Hematopoietic multipotent progenitor cell treated with erythropoietin and hydrocortisone succinate and interleukin-3 and kit ligand, for 17 days (in vitro differentiated cells): ENCODE measurements around the gene GJE1.
A peak's percentile ranks its signal among the peaks of the same experiment; 100 is the strongest.
"Not testable (repeated sequence)": the region's sequence is repeated elsewhere in the genome, so short reads cannot be mapped to it uniquely, and the experiment has no call there.

Experiments used
- DNase-seq: peaks from one replicate; pipeline ENCODE4 v3.0.0-alpha.2; 2015; ENCODE audit warnings: low spot score

Gene GJE1, protein sequence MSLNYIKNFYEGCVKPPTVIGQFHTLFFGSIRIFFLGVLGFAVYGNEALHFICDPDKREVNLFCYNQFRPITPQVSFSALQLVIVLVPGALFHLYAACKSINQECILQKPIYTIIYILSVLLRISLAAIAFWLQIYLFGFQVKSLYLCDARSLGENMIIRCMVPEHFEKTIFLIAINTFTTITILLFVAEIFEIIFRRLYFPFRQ

DNA sequence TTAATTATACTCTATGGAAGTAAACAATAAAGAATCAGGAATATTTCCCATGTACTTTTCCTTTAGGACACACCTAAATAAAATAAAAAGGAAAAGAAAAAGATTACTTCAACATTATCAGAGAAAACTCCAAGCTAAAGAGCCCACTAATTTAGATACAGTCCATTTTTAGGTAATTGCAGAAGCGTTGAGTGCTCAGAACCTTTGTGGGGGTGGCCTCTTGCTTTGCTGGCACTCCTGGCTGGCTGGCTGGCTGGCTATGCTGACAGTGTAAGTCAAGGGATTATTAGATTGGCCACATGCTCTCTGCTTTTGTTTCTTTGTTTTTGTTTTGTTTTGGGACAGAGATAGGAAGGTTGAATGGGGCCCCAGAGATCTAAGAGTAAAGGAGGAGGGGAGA lies at the start of gene GJE1:
TSS of gene GJE1 (plus strand) at position 301 of the 400 bp plus-strand sequence. CDS start 234 bp downstream, outside the sequence.
- no peak for DNase-seq

DNA sequence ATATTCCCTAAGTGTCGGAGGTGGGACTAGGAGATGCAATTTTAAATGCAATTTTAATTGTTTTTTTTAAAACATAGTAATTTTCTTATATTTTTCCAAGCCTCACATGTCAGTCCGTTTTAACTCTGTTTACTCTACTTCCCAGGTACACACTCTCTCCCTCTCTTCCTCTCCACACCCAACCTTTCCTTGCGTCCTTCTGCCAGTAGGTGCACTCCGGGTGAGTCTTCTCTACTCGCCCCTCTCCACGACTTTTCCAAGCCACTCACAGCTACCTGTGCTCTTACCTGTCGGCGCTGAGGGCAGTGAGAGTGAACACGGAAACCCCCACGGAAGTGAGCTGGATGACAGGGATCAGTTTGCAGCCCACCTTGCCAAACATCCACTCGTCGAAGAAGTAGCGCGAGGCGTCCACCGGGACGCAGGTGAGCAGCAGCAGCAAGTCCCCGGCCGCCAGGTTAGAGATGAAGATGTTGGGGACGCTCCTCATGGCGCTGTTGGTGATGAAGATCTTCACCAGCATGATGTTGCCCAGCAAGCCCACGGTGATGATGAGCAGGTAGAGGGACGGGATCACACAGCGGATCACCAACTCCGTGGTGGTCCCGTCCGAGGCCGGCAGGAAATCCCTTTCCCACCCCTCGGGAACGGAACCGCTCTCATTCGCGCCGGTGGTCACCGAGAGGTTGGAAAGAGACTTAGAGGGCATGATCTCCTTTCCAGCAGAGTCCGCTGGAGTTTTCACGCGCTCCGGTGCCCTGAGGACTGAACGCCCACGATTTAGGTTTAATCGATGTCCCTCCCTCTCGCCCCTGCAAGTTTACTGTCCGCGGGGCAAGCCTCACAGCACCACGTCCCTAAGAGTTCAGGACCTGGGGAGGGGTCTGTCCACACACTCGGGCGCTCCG lies 44.5 kb upstream of the GJE1 start:
- no peak for DNase-seq

DNA sequence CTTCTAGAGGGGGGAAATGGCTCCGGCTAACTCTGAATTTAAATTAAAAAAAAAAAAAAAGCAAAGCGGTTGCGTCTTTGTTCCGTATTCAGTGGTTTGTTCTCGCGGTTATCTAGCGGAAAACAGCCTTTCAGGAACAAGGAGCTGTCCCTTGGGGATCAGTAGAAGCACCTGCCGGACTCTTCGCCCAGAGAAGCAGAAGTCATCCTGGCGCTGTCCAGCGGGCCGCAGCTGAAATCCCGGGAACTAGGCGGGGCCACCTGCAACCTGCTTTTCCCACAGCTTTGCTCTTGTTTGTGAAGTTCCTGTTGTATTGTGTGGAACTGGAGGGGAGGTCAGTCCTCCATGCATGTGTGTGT lies 43.9 kb upstream of the GJE1 start:
- no peak for DNase-seq

DNA sequence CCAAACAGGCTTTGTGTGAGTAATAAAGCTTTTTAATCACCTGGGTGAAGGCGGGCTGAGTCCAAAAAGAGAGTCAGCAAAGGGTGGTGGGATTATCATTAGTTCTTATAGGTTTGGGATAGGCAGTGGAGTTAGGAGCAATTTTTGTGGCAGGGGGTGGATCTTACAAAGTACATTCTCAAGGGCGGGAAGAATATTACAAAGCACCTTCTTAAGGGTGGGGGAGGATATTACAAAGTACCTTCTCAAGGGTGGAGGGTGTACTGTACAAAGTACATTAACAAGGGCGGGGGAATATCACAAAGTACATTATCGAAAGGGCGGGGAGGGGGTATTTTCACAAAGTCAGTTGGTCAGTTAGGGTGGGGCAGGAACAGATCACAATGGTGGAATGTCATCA lies 27.9 kb upstream of the GJE1 start:
- not testable (repeated sequence) for DNase-seq

DNA sequence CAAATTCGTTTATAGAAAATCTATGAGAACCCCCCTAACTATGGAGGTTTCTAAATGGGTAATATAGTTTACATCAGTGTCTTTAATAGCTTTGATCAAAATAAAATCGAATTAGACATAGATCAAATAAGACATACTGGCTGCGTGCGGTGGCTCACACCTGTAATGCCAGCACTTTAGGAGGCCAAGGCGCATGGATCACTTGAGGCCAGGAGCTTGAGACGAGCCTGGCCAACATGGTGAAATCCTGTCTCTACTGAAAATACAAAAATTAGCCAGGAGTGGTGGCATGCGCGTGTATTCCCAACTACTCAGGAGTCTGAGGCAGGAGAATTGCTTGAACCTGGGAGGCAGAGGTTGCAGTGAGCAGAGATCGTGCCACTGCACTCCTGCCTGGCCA lies 21.9 kb upstream of the GJE1 start:
- DNase-seq: not testable (repeated sequence)

DNA sequence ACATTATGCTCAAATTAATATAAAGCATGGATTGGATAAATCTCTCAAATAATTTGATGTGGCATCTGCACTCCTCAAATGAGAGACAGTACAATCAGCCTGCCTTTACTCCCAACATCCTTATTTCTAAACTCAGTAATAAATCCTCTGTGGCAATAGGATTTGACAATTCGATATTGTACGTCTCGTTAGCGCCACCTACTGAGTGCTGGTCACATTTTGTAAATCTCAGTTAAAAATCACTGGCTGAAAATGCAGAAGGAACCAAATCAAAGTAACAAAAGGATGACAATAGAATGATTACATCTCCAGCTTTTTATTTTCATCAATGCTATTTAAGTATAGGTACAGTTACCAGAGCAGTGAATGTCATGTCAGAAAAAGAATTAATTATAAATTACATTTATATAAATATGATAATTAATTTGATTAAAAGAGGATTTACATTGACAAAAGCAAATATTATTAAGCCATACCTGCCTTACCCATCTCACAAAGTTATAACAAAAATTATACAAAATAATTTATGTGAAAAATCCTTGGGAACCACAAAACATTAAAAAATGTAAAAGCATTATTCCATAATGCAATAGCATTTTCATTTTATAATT lies 20.2 kb upstream of the GJE1 start:
- peak; percentile 21 for DNase-seq

DNA sequence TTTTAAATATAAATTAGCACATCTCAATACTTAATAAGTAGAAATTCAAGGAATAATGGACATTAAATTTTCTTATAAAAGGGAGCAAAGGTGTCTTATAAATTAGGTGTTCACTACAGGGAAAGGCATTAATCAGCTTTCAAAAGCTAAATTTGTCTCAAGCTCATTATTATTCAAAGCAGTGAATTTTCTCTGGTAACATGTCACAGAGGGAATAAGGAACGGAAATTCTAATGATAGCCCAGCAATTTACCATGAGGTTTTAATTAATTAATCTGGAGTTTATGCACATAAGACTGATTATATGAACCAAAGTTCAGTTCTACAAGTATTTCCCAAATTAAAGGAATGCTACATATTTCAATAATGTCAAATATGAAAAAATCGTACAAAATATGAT lies 15.4 kb upstream of the GJE1 start:
- no peak for DNase-seq

DNA sequence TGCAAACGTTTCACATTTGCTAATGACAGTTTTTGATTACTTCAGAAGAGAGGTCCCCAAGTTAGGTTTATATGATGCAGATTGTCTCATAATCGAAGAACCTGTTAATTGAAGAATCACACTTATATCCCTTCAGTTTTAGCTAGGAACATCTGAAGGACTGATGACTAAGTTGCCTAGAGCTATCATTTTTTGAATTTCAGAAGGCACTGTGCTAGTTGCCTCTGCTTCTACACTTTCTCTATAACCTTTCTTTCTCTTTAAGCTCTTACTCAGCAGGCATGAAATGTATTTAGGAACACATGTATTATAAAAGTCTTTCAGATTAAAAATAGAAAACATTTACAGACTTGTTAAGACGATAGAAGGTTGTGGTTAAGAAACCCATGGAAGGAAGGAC lies 14.4 kb upstream of the GJE1 start:
- no peak for DNase-seq

DNA sequence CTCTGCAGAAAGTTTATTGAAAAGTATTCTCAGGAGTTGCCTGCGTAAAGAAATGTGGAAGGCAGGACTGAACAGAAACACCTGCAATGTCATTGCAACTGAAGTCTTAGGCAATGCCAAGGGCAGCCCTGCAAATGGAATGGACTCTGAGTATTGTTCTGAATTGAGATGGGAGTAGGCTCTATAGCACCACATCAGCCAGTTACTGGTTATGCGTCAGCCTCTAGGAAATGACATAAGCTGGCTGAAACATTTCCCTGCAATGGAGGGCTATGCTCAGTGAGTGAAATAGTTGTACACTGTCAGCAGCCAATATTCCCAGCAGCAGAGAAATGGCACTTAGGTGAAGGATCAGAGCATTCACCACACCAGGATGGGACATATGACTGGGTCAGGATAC lies 13.8 kb upstream of the GJE1 start:
- DNase-seq: no peak

DNA sequence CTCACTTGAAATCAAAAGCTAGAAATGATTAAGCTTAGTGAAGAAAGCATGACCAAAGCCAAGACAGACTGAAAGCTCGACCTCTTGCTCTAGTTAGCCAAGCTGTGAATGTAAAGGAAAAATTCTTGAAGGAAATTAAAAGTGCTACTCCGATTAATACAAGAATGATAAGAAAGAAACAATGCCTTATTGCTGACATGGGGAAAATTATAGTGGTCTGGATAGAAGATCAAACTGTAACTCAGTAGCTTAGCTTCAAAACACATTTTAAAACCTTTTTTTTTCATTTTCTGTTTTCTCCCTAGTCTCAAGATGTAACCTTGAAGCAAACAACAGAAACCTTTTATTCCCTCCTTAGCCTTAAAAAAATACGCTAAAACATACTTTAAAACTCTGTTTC lies 11.4 kb upstream of the GJE1 start:
- DNase-seq: no peak

DNA sequence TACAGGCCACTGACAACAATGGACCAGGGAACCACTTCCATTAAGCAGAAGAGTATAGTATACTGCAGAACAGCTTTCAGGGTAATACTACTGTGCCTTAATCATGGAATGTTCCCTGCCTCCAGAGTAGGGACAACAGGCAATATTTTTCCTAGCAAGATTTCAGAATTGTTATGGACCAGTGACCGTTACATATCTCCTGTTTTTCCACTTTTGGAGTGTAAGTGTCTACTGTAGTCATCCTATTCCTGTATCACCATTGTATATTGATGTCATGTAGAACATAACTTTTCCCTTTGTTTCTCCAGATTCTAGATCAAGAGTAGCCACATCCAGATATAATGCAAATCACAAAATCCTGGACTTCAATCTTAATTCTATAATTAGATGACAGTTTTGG lies 1.9 kb upstream of the GJE1 start:
- DNase-seq: no peak

DNA sequence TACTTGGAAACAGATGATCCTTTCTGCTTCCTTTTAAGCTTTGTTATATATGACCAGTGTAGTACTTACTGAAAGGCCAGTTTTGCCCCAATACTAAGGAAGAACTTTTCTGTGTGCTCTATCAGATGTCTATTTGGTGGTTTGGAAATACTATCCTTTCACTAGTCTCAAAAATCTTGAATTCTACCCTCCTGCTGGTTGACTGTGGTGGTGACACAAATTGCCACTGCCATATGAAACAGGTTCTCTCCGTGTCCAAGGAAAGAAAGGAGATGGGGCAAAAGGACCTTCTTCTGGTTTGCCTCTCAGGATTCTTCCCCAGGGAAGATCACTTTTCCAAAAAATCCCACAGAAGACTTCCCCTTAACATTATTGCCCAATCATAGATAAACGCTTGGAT lies 6.2 kb downstream of the GJE1 start:
- no peak for DNase-seq

DNA sequence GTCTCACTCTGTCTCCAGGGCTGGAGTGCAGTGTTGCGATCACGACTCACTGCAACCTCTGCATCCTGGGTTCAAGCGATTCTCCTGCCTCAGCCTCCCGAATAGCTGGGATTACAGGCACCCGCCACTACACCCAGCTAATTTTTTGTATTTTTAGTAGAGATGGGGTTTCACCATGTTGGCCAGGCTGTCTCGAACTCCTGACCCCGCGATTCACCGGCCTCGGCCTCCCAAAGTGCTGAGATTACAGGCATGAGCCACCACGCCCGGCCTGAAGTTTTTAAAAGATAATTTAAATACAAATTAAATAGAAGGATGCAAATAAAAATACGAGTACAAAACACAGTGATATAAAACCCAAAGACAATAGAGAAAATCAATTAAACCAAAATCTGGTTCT lies 8.8 kb downstream of the GJE1 start:
- DNase-seq: not testable (repeated sequence)

DNA sequence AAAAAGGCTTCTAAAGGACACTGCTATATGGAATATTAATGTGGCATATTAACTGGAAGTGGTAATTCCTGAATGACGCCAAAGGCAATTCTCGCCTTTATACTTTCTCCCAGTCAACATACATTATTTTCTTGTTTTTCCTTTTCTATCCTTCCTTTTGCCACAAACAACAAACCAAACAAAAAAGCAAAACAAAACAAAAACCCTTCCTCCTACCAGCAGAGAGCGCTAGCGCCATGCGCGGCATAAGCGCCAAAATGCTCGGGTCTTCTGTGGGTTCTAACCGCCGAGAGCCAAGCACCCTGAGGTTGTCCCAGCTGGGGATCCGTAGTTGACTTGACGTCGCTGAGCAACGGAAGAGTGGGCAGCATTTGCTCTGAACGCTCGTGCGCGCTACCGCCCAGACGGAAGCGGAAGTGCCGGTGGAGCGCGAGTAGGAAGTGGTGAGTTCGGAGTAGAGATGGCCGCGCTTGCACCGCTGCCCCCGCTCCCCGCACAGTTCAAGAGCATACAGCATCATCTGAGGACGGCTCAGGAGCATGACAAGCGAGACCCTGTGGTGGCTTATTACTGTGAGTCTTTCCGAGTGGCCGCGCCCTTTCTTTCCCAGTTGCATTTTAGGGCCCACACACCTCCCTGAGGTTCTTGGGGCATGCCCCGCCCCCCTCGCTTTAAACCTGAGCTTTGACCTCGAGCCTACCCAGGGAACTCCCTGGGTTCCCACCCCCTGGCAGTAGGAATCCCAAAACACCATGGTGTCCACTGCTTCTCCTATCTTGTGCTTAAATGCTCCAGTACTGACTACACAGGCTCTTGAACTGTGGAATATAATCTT lies 14.3 kb downstream of the GJE1 start, which contains the start of the genes NMBR and VTA1:
TSS of gene NMBR (minus strand) at position 295 of the 835 bp plus-strand sequence. CDS start 58,464 bp downstream, outside the sequence.
TSS of gene VTA1 (plus strand) at position 436 of the 835 bp plus-strand sequence. CDS start at position 461, 25 bp downstream.
- peak; percentile 94 for DNase-seq

DNA sequence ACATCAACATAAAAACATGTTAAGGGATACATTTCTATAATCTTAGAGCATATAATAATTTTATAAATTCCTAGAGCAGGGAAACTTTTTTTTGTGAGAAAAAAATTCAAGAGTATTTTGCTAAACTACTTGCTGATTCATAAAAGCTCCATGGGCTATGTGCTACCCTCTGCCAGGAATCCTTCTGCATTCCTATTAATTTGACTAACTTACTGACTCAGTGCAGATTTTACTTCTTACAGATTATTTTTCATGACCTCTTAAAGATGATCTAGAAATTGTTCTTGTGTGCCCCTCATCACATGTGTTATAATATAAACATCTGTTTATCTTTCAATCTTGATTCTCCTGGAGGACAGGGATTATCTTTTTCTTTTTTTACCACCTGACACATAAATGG lies 20.0 kb downstream of the GJE1 start:
- no peak for DNase-seq

DNA sequence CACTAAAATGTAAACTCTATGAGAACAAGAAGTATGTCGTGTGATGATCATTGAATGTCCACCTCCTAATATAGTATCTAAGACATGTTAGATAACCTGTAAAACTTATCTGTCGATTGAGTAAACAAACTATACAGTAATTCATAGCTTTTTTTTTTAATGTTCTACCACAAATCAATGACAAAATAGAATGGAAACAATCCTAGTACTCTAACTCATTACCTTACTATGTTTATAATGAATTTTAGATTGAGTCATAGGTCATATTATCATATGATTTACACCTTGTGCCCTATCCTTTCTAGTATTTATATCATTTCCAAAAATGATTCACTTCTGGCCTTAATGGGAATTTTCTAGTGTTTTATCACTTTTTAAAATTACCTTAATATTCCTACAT lies 20.5 kb downstream of the GJE1 start:
- no peak for DNase-seq

DNA sequence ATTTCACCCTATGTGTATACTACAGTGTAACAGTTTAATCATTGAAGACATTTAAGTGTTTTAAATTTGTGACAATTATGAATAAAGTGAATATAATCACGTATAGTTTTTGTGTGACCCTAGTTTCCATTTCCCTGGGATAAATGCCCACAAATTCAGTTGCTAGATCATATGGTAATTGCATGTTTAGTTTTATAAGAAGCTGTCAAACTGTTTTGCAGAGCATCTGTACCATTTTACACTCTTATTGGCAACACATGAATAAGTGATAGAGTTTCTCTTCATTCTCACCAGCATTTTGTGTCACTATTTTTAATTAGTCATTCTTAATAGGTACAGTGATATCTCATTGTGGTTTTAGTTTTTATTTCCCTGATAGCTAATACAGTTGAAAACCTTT lies 21.6 kb downstream of the GJE1 start:
- no peak for DNase-seq

DNA sequence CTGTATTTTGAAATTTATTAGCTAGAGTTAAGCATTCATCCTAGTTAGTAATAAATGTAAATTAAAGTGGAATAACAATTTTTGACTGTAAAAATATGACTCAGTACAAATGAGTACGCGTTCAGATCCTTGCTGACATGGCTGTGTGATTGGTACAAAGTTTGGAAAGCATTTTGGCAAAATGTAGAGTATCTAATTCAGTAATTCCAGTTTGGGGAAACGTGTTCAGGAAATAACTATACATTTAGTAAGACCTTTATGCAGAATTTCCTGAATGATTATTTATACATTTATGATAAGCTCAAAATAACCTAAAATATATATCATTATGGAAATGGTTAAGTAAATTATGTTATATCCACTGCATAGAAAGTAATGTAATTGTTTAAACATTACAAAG lies 22.4 kb downstream of the GJE1 start:
- DNase-seq: no peak

DNA sequence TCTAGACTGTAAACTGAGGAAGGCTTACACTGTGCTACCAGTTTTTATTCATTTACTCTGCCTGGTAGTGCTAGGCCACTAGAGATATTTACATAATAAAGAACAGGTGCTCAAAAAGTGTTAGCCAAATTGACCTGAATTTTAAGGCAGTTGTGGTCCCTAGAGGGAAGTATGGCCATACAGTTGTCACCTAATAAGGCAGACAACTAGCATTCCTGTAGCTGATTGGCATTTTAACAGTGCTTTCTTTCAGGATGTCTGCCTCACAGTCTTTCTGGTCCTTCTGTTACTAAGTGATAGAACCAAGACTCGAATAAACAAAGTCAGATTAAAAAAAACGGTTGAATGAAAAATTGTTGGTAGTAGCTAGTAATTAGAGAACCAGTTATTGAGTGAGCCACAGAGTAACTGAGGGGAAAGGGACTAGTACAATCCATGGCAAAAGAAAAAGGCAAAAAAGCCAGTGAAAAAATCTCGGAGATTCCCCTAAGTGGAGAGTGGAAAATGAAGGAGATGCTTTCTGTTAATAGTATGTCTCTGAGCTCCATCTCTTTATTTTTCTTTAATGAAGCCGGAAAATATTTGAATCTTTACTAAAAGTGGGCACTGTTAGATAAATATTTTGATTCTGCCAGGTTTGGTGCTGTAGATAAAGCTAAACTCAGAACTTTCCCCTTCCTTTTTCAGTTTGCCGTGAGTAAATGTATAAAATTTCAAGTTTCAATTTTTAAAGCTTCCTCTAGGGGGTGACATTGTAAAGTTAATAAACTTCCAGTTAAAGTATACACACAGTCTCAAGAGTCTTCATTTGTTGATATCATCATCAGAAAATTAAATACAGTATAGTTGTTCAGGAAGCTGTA lies 23.4 kb downstream of the GJE1 start:
- peak; percentile 65 for DNase-seq

DNA sequence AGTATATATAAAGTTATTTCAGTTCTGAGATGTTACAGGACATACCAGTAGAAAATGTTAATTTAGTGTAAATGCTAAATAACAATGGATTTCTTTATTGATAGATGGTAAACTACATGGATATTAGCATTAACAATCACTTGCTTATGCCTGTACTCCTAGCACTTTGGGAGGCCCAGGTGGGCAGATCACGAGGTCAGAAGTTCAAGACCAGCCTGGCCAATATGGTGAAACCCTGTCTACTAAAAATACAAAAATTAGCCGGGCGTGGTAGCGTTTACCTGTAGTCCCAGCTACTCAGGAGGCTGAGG lies 24.0 kb downstream of the GJE1 start:
- DNase-seq: not testable (repeated sequence)

DNA sequence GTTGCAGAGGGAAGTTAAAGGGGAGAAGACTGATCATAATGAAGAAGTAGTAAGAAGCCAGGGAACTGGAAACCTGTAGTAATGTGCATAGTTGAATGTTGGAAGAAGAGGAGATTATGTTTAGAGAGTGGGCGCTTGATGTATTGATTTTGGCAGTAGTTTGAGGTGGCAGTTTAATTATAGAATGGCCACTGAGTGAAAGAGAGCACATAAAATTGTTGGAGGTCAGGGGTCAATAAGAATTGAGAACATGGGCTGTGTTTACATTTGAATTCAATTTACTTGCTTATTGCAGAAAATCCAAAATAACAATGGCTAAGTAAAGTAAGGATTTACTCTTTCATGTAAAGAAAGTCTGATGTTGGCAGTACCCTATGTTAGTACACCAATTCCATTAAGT lies 30.1 kb downstream of the GJE1 start:
- no peak for DNase-seq
